ENCODE measurements around the gene OR5K4. TPM values are rescaled to one million over a fixed set of nuclear protein-coding genes. Genes with fewer than 3 reads are reported as not detected.

OR5K4 gene
- total and polyA plus RNA-seq, 10 of the 15 experiments (the other 5 are each of a cell fraction or from before 2014, with no cell fraction given) = 2.1 TPM; not detected in 9

DNA sequence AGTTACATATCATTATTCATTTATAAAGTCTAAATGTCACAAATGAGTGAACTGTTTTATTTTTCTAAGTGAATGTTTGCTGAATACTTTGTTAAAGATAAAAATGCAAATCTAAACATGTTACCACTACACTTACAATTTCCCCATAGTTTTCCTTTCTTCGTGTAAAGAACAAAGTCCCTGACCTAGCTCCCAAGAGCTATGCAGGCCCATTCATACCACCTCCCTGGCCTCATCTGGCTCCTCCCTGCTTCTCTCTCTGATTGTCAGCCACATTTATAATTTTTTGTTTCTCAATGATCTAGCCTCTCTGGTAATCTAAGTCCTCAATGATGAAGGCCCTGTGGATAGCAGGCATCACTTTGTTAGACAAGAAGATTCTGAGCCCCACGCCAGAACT is 31.0 kb upstream of the OR5K4 start:
- DNase-seq (ENCODE audit: low read depth, low spot score) (no peak), FAIRE-seq (no peak), ATAC-seq (no peak)
- RAD21 ChIA-PET (ENCODE audit: unreplicated experiment) = no interaction called here
- in situ Hi-C loops (cut with MboI) = no loop called here
- Histone ChIP-seq H3K27ac (ENCODE audit: control insufficient read depth, insufficient read depth) (no peak overlapping the region), H3K4me1 (ENCODE audit: control insufficient read depth, insufficient read depth, low read length) (peaks cover 5% of the 10 kb centered on the region), H3K4me3 (no peak overlapping the region), H2AFZ (ENCODE audit: control insufficient read depth, low read depth, low read length) (no peak overlapping the region), H3K9me3 (replicated peaks; ENCODE audit: control insufficient read depth, insufficient read depth, low read length) (no peaks in the 10 kb centered on the region), H3K79me2 (ENCODE audit: control insufficient read depth, insufficient read depth, low read length) (no peaks in the 10 kb centered on the region), H3K9ac (ENCODE audit: control insufficient read depth, insufficient read depth, low read length) (no peak overlapping the region), H3K4me2 (ENCODE audit: control insufficient read depth, insufficient read depth) (no peak overlapping the region), H3K27me3 (replicated peaks in 1 of 2; ENCODE audit: control insufficient read depth in 2 of 2, insufficient read depth in 2 of 2, low read length in 1 of 2) (no peaks in the 10 kb centered on the region), H3K36me3 (ENCODE audit: control insufficient read depth in 2 of 2, insufficient read depth in 2 of 2, low read length in 1 of 2) (no peaks in the 10 kb centered on the region), H4K20me1 (ENCODE audit: control insufficient read depth, insufficient read depth) (no peaks in the 10 kb centered on the region)
- TF ChIP-seq KDM1A (IDR thresholded peaks at IDR 0.05; ENCODE audit: borderline replicate concordance) = no peak
- no peak for TF ChIP-seq EGR1 (IDR thresholded peaks at IDR 0.05; ENCODE audit: borderline replicate concordance in 1 of 2, low read depth in 2 of 2, low read length in 2 of 2)
- TF ChIP-seq WRNIP1 (IDR thresholded peaks at IDR 0.05; ENCODE audit: borderline replicate concordance, low read depth, low read length) = no peak
- TF ChIP-seq, protein P1, sequence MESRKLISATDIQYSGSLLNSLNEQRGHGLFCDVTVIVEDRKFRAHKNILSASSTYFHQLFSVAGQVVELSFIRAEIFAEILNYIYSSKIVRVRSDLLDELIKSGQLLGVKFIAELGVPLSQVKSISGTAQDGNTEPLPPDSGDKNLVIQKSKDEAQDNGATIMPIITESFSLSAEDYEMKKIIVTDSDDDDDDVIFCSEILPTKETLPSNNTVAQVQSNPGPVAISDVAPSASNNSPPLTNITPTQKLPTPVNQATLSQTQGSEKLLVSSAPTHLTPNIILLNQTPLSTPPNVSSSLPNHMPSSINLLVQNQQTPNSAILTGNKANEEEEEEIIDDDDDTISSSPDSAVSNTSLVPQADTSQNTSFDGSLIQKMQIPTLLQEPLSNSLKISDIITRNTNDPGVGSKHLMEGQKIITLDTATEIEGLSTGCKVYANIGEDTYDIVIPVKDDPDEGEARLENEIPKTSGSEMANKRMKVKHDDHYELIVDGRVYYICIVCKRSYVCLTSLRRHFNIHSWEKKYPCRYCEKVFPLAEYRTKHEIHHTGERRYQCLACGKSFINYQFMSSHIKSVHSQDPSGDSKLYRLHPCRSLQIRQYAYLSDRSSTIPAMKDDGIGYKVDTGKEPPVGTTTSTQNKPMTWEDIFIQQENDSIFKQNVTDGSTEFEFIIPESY (IDR thresholded peaks at IDR 0.05) = no peak
- POLR2A ChIA-PET = no interaction called here
- WGBS (ENCODE audit: insufficient coverage, insufficient replicate concordance, low lambda C conversion rate, missing lambda C conversion rate) = 20% methylated on average over 2 of the region's 2 CpGs
- SMC1A ChIA-PET (ENCODE audit: uncharacterized antibody, unreplicated experiment) = no interaction called here
- intact Hi-C loops (cut with micrococcal nuclease; ENCODE audit: unreplicated experiment) = no loop called here
- no TSS peak for BruUV-seq (replicated peaks)
- CTCF ChIA-PET = no interaction called here

DNA sequence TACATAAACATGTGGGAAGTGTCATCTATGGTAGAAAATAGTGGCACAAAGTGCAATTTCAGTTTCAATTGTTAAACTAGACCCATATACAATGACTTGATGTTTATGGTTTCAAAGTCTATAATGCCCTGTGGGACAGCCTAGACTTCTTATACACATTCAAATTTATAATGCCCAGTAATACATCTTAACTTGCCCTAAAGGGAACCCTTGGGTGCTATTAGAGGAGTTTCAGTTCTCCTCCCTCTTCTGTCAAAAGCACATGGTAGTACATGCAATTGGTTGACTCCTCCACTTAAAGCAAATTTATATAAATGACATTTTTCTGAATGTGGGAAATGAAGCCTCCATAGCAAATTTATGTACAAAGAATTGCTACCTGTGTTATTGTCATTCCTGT is 30.2 kb upstream of the OR5K4 start:
- ChIA-PET RAD21 (ENCODE audit: unreplicated experiment) (no interaction called here), CTCF (no interaction called here), SMC1A (ENCODE audit: uncharacterized antibody, unreplicated experiment) (interaction anchor here (0.8 to 1.0 kb wide), 2 partner anchors 135 to 284 kb away, joined by 4 read pairs; no protein-coding TSS in a partner anchor), POLR2A (no interaction called here)
- H3K9me3 ChIP-seq (replicated peaks; ENCODE audit: control insufficient read depth, insufficient read depth, low read length) = no peaks in the 10 kb centered on the region
- no peak overlapping the region for H3K4me2 ChIP-seq (ENCODE audit: control insufficient read depth, insufficient read depth)
- no peak overlapping the region for H3K27ac ChIP-seq (ENCODE audit: control insufficient read depth, insufficient read depth)
- H3K9ac ChIP-seq (ENCODE audit: control insufficient read depth, insufficient read depth, low read length) = no peak overlapping the region
- FAIRE-seq = no peak
- no peaks in the 10 kb centered on the region for H4K20me1 ChIP-seq (ENCODE audit: control insufficient read depth, insufficient read depth)
- H3K36me3 ChIP-seq (ENCODE audit: control insufficient read depth in 2 of 2, insufficient read depth in 2 of 2, low read length in 1 of 2) = no peaks in the 10 kb centered on the region
- in situ Hi-C loops (cut with MboI) (no loop called here), intact Hi-C loops (cut with micrococcal nuclease; ENCODE audit: unreplicated experiment) (no loop called here)
- BruUV-seq (replicated peaks) = no TSS peak
- DNase-seq (ENCODE audit: low read depth, low spot score) = no peak
- peak; percentile 53 for ATAC-seq
- no peak overlapping the region for H2AFZ ChIP-seq (ENCODE audit: control insufficient read depth, low read depth, low read length)
- no peaks in the 10 kb centered on the region for H3K79me2 ChIP-seq (ENCODE audit: control insufficient read depth, insufficient read depth, low read length)
- H3K4me3 ChIP-seq = no peak overlapping the region
- TF ChIP-seq, protein P2, sequence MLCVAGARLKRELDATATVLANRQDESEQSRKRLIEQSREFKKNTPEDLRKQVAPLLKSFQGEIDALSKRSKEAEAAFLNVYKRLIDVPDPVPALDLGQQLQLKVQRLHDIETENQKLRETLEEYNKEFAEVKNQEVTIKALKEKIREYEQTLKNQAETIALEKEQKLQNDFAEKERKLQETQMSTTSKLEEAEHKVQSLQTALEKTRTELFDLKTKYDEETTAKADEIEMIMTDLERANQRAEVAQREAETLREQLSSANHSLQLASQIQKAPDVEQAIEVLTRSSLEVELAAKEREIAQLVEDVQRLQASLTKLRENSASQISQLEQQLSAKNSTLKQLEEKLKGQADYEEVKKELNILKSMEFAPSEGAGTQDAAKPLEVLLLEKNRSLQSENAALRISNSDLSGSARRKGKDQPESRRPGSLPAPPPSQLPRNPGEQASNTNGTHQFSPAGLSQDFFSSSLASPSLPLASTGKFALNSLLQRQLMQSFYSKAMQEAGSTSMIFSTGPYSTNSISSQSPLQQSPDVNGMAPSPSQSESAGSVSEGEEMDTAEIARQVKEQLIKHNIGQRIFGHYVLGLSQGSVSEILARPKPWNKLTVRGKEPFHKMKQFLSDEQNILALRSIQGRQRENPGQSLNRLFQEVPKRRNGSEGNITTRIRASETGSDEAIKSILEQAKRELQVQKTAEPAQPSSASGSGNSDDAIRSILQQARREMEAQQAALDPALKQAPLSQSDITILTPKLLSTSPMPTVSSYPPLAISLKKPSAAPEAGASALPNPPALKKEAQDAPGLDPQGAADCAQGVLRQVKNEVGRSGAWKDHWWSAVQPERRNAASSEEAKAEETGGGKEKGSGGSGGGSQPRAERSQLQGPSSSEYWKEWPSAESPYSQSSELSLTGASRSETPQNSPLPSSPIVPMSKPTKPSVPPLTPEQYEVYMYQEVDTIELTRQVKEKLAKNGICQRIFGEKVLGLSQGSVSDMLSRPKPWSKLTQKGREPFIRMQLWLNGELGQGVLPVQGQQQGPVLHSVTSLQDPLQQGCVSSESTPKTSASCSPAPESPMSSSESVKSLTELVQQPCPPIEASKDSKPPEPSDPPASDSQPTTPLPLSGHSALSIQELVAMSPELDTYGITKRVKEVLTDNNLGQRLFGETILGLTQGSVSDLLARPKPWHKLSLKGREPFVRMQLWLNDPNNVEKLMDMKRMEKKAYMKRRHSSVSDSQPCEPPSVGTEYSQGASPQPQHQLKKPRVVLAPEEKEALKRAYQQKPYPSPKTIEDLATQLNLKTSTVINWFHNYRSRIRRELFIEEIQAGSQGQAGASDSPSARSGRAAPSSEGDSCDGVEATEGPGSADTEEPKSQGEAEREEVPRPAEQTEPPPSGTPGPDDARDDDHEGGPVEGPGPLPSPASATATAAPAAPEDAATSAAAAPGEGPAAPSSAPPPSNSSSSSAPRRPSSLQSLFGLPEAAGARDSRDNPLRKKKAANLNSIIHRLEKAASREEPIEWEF (IDR thresholded peaks at IDR 0.05; ENCODE audit: insufficient replicate concordance, low read depth, low read length) = no peak
- no peak for TF ChIP-seq RUNX3 (IDR thresholded peaks at IDR 0.05; ENCODE audit: low read length)
- no peak for TF ChIP-seq TCF7 (IDR thresholded peaks at IDR 0.05; ENCODE audit: borderline replicate concordance)
- no peak for TF ChIP-seq BMI1 (IDR thresholded peaks at IDR 0.05; ENCODE audit: borderline replicate concordance)
- peak; percentile 34; the same call in 1 of the 2 replicates for TF ChIP-seq SPI1 (IDR thresholded peaks at IDR 0.05; ENCODE audit: borderline replicate concordance, insufficient read depth, low read depth, low read length)
- TF ChIP-seq NBN (IDR thresholded peaks at IDR 0.05) = no peak
- H3K27me3 ChIP-seq (replicated peaks in 1 of 2; ENCODE audit: control insufficient read depth in 2 of 2, insufficient read depth in 2 of 2, low read length in 1 of 2) = no peaks in the 10 kb centered on the region
- H3K4me1 ChIP-seq (ENCODE audit: control insufficient read depth, insufficient read depth, low read length) = peaks cover 5% of the 10 kb centered on the region

Data from GM12878 (cell line).